ENCODE data around the gene FHAD1.

FHAD1 gene

GRCh38 chr1:15246960-15247614 lies at the start of gene FHAD1:
Gene FHAD1, plus strand, starts transcription at chr1:15247223. Its CDS starts 4,562 bp downstream, at chr1:15251785.
- peak; percentile 43 for DNase-seq

GRCh38 chr1:15197591-15198447 lies 49.2 kb upstream of the FHAD1 start:
- no peak for DNase-seq

GRCh38 chr1:15198684-15199083 lies 48.3 kb upstream of the FHAD1 start:
- no peak for DNase-seq

DNA sequence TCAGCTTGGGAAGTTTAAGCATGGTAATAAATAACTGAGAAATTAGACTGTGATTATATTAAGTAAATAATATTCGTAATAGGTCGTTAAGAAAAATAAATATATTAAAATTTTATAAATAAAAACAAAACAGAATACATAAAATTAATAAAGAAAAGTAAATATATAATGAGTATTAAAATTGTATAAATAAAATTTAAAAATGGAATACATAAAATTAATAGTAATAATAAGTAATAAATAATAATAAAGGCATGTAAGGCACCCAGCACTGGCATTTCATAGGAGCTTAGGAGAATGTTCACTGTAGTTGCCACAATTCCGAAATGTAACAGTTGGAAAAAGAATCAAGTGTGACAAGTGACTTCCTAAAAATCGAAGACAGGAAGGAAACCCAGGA lies 45.8 kb upstream of the FHAD1 start:
- DNase-seq = no peak

DNA sequence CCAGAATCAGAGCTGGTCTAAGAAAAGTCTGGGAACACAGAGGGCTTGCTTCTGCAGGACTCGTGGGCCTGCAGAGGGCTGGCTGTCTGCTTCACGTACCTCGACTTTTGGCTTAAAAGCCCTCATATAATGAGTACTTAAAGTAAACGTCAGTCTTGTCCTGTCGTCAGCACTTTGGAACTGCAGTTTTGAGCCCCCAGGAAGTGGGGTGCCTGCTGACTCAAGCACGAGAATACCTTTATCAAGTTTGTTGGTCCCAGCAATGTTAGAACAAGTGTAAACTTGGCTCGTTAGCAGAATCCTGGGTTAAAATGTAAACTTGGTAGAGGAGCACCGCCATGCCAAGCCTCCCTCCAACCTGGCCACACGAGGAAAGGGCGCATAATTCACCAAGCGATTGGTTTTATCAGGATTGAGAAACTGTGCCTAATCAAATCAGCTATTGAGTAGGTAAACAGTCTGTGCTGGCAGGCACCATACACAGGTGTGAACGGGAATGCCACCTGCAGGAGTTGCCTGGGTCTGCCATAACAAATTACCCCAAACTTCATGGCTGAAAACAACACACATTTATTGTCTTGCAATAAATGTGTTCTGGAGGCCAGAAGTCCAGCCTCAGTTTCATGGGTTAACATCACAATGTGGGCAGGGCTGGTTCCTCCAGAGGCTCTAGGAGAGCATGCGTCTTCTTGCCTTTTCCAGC lies 45.0 kb upstream of the FHAD1 start:
- DNase-seq = no peak

- DNase-seq = no peak
These were observed 42.1 kb upstream of the FHAD1 start for GRCh38 chr1:15204931-15205330.

GRCh38 chr1:15205586-15206346 lies 41.3 kb upstream of the FHAD1 start:
- DNase-seq = no peak

DNA sequence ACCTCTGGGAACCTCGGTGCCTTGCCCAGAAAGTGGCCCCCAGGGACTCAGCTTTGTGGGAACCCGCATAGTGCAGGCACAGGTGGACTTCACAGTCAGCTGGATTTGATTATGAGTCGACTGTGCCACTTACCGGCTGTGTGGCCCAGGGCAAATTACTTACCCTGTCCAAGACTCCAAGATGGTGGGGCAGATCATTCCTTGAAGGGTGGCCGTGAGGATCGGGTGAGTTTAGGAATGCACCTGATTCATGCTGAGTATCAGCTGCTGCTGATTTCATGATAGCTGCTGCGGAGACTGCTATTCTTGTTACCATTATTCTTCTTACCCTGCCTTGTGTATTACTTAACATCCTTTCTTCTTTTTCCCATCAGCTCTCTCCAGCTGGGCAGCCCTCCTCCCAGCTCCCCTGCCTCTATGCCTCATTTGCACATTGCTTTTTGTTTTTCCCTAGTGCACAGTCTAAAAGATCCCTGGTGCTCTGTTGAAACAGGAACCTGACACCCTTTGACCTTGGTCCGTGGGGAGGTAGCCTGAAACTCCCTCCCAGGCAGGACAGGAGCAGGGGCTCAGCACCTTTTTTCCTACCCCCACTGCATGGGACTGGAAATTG lies 40.5 kb upstream of the FHAD1 start:
- peak; percentile 58 for DNase-seq

DNA sequence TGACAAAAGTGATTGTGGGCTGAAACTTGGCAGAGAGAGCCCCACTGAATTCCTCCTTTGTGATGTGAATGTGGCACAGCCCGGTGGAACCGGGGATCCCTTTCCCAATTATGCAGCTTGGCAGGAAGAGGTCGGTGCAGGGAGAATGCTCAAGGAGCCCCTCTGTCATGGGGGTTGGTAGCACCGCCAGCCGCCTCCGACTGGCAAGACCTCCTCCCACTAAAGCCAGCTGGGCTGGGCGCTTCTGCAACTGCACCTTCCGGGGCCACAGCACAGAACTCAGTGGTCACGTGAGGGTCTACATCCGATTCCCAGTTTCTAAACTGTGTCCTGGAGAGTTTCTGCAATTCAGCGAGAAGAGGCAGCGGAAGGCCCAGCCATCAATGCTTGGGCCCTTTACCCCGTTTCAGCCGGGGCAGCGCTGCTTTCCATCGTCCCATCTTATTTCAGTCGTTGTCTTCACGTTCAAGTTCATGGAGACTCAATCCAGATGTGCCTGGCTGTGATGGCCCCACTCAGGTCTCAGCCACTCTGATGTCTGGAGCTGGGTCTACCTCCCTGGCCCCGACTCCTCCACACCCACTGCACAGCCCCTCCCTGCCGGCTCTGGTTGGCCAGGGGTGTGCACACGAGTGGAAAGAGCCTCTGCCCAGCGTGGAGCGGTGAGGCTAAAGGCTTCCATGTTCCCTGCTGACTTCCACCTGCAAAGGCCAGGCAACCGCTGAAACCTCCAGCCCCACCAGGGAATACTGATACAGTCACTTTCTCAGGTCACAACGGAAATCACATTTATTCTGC lies 39.8 kb upstream of the FHAD1 start:
- DNase-seq = no peak

GRCh38 chr1:15207829-15208429 lies 39.1 kb upstream of the FHAD1 start:
- no peak for DNase-seq

DNA sequence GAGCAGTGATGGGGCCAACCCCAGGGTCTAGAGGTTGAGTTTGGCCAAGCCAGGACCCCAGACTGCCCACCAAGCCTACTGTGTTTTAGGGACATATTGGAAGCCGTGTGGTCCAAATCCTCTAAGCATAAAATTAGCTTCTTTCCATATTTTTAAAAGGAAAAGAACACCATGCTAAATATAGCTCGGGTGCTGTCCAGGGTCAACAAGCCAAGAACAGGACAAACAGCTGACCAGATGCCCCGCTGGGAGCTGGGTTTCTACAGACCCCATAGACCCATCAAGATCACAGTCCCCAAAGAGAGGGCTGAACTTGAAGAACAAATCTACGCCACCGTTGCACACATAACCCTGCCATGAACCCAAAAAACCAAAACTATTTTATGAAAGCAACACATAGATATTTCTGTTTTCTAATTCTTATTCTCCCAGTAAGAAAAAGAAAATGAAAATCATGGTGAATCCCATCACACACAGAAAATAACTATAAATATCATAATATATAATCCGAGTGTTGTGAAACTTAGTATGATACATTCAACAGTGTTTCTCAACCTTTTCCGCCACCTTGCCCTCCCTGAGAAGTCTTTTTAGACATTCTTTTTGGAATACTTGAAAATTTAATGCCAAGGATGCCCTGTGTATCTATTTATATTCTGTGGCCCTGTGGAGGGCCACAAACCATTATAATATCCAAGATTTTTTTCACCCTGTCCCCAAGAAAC lies 36.2 kb upstream of the FHAD1 start:
- DNase-seq = no peak

GRCh38 chr1:15211424-15211823 lies 35.6 kb upstream of the FHAD1 start:
- no peak for DNase-seq

DNA sequence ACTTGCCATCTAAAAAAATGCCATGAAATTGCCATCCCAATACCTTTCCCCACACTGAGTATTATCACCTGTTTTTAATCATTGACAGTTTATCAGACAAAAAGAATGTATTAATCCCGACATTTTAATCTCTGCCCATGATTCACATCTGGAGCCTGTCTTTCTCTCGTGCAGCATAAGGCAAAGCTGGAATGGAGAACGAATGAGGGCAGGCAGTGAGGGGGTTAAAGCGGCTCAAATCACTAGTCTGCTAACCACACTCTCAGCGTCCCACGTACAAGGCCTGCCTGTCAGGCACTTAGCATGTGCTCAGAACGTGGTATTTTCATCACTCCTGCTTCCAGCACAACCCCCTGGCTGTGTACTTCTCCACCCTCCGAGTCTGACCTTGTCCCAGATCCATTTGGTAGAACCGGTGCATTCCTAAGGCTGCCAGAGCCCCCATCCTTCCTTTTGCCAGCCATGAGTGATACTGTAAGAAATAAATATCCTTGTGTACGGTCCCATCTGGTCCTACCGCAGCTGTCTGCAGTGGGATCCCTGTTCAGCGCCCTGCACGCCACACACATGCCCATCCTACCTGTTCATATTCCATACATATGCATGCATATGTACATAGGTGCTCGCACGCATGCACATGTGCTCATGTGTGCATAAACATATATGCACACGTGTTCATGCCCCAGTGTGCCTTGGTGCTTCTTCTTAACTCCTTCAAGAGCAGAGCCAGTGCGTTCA lies 34.6 kb upstream of the FHAD1 start:
- DNase-seq = no peak

- no peak for DNase-seq
These were observed 34.1 kb upstream of the FHAD1 start for GRCh38 chr1:15212954-15213291.

GRCh38 chr1:15213341-15213821 lies 33.6 kb upstream of the FHAD1 start:
- DNase-seq = no peak

DNA sequence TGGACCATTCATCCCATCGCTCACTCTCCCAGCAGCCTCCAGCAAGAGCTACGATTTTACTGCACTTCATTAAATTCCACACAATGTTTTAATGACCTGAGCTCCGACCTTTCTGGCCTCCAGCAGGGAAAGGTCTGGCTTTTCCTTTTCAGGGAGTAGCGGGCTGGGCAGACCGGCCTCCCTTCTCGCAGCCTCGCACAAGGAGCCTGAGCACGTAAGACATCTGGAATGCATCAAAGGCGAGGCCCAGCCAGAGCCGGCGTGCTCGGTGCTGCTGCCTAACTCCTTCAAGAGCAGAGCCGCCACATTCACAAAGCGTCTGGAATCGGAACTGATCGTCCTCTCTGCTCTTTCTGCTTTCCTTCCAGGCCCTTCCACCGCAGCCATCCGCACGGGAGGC lies 32.5 kb upstream of the FHAD1 start:
- peak; percentile 42 for DNase-seq

DNA sequence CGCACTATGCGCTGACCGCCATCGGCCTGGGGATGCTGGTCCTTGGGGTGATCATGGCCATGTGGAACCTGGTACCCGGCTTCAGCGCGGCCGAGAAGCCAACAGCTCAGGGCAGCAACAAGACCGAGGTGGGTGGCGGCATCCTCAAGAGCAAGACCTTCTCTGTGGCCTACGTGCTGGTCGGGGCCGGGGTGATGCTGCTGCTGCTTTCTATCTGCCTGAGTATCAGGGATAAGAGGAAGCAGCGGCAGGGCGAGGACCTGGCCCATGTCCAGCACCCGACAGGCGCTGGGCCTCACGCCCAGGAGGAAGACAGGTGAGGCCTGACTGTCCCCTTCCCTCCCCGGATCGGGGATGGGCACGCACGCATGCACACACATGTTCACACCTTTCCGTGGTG lies 31.9 kb upstream of the FHAD1 start:
- no peak for DNase-seq

DNA sequence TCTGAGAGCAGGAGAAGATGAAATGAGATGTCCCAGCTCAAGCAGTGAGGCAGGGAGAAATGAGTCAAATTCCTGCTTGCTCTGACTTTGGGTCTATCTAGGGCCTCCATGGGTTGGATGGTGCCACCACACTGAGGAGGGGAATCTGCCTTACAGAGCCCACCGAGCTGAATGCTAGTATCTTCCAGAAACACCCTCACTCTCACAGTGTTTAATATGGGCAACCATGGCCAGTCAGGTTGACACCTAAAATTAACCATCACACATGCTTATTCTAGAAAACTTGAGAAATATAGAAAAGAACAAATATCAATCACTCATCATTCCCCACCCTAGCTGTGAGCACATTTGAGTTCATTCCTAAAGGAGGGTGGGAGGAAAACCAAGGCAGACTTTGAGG lies 29.4 kb upstream of the FHAD1 start:
- no peak for DNase-seq

Measured in EL (cell line).